Activated CD4-positive, alpha-beta T cell treated with anti-CD3 and anti-CD28 coated beads, Interleukin-10, Interleukin-2, amounts not matched to agents 100 ng/mL and 50 ng/mL, durations not matched to agents 16 hours and 8 hours (primary cell): ENCODE data around the gene MED15.
"Not testable (repeated sequence)": the region's sequence is repeated elsewhere in the genome, so short reads cannot be mapped to it uniquely, and the experiment has no call there.

Experiments
- DNase-seq: peaks from one replicate; pipeline ENCODE4 v3.0.0-alpha.2; 2020

MED15 gene

GRCh38 chr22:20484948-20485683 is 22.3 kb upstream of the MED15 start:
- no peak for DNase-seq

- DNase-seq: no peak
These were observed 21.2 kb upstream of the MED15 start for GRCh38 chr22:20486229-20486628.

GRCh38 chr22:20487715-20488114 is 19.7 kb upstream of the MED15 start:
- no peak for DNase-seq

GRCh38 chr22:20488946-20489345 is 18.5 kb upstream of the MED15 start:
- DNase-seq: no peak

GRCh38 chr22:20490183-20490940 is 17.0 kb upstream of the MED15 start:
- DNase-seq: no peak

- no peak for DNase-seq
These were observed 16.5 kb upstream of the MED15 start for GRCh38 chr22:20490941-20491307.

- no peak for DNase-seq
These were observed 16.1 kb upstream of the MED15 start for GRCh38 chr22:20491346-20491745.

- DNase-seq: peak; percentile 28
These were observed 12.2 kb upstream of the MED15 start, which contains the start of gene KLHL22 for GRCh38 chr22:20494978-20495860. Gene KLHL22 (minus strand): TSS chr22:20495795. CDS start chr22:20489211, 6,584 bp downstream.

- peak; percentile 95 for DNase-seq
These were observed 11.3 kb upstream of the MED15 start for GRCh38 chr22:20495861-20496681.

GRCh38 chr22:20497426-20497825 is 10.0 kb upstream of the MED15 start:
- DNase-seq: no peak

- no peak for DNase-seq
These were observed 8.5 kb upstream of the MED15 start for GRCh38 chr22:20498913-20499312.

GRCh38 chr22:20499769-20500168 is 7.6 kb upstream of the MED15 start:
- DNase-seq: no peak

GRCh38 chr22:20503816-20504215 is 3.6 kb upstream of the MED15 start:
- no peak for DNase-seq

- not testable (repeated sequence) for DNase-seq
These were observed 3.0 kb upstream of the MED15 start for GRCh38 chr22:20504293-20504922.

GRCh38 chr22:20506543-20507252 is 712 bp upstream of the MED15 start:
- no peak for DNase-seq

GRCh38 chr22:20508067-20508755 is 801 bp downstream of the MED15 start:
- DNase-seq: not testable (repeated sequence)

- no peak for DNase-seq
These were observed 1.4 kb downstream of the MED15 start for GRCh38 chr22:20508815-20509271.

GRCh38 chr22:20509344-20510047 is 2.1 kb downstream of the MED15 start:
- DNase-seq: peak; percentile 71

- DNase-seq: no peak
These were observed 3.6 kb downstream of the MED15 start for GRCh38 chr22:20510811-20511577.
